K562 (cell line): ENCODE results near the gene ARHGAP9. TPM values are rescaled to one million over a fixed set of nuclear protein-coding genes. Genes with fewer than 3 reads are reported as not detected.
A peak's percentile ranks its signal among the peaks of the same experiment; 100 is the strongest.

ENCODE experiments used
- ETS2 ChIP-seq: IDR thresholded peaks from 2 replicates; pipeline ENCODE4 v1.6.1; 2016; ENCODE audit warnings: borderline replicate concordance, missing genetic modification characterization, mild to moderate bottlenecking, moderate library complexity, missing compliant biosample characterization; ENCODE audit not compliant: poor library complexity, severe bottlenecking
- POLR2G ChIP-seq: fragments of 200-400 bp; formaldehyde crosslinking; IDR thresholded peaks from 2 replicates; pipeline ENCODE4 v1.6.1; 2017; ENCODE audit warnings: low read depth, mild to moderate bottlenecking, antibody characterized with exemption, low read length, moderate library complexity
- RREB1 ChIP-seq: fragments of 250-450 bp; sonication (Bioruptor Pico); IDR thresholded peaks from 2 replicates; pipeline ENCODE4 v1.4.0; 2020
- TEAD1 ChIP-seq, 2 experiments: fragments of 450-650 bp in 1 of 2; sonication (generic) in 1 of 2; formaldehyde crosslinking; IDR thresholded peaks; 2 replicates each; pipeline versions ENCODE4 v1.4.0 to v1.8.0; 2020 to 2022; ENCODE audit warnings: mild to moderate bottlenecking in 2 of 2, missing genetic modification reagents in 1 of 2
- ZBTB5 ChIP-seq: fragments of 450-650 bp; IDR thresholded peaks from 2 replicates; pipeline ENCODE4 v1.6.1; 2017; ENCODE audit warnings: antibody characterized with exemption
- polyA plus RNA-seq, 8 experiments: library from polyadenylated mRNA; depleted of rRNA in 4 of 8; stranded (reverse) in 5 of 8; unstranded in 3 of 8; fragments of >200 nt; fragmentation: Nextera tagmentation in 2 of 8; fragmentation: Illumina TruSeq in 1 of 8; extraction: Ambion mirVana in 2 of 8; extraction: Trizol in 1 of 8; gene quantifications; 2 replicates each; pipeline versions ENCODE4 v1.2.1 to v1.2.3, GENCODE V29; 2011 to 2014; ENCODE audit warnings: inconsistent platforms in 1 of 8, missing spikeins in 1 of 8
- total RNA-seq, 7 experiments: library from RNA; depleted of rRNA in 6 of 7; stranded (reverse); fragments of >200 nt in 6 of 7; fragmentation: Illumina TruSeq in 2 of 7; extraction: Trizol in 2 of 7; gene quantifications; 2 replicates each; pipeline versions ENCODE4 v1.2.1 to v1.2.3, GENCODE V29; 2011 to 2021; ENCODE audit warnings: low replicate concordance in 1 of 7

ARHGAP9 gene
- total and polyA plus RNA-seq, 9 of the 15 experiments (the other 6 are each of a cell fraction or from before 2014, with no cell fraction given), result 1.5 to 10.2 (median 5.1) TPM

GRCh38 chr12:57461276-57461916, 18.3 kb downstream of the ARHGAP9 start (continued):
- no peak for TF ChIP-seq ZBTB5
- peak; percentile 17; the same call in 1 of the 2 replicates for TF ChIP-seq POLR2G
- TF ChIP-seq ETS2 (tag), result no peak
- TF ChIP-seq RREB1 (CRISPR knock-in tag), result no peak
- TF ChIP-seq TEAD1 (CRISPR knock-in tag; IDR thresholded peaks at IDR 0.05), result 0 out of 4 replicates have a peak, but pooled peaks of 1 of the 2 experiments have one; percentile 30
